Measurements from ENCODE around the gene RECQL.
"Not testable (repeated sequence)": the region's sequence is repeated elsewhere in the genome, so short reads cannot be mapped to it uniquely, and the experiment has no call there.

Gene RECQL

GRCh38 chr12:21500786-21501257, 613 bp downstream of the RECQL start:
- no peak for DNase-seq

GRCh38 chr12:21499765-21500164, 1.7 kb downstream of the RECQL start:
- no peak for DNase-seq

- no peak for DNase-seq
Observed at GRCh38 chr12:21485998-21486397, 15.4 kb downstream of the RECQL start.

GRCh38 chr12:21483531-21483930, 17.9 kb downstream of the RECQL start:
- peak; percentile 70 to 91 for DNase-seq

- no peak for DNase-seq
Observed at GRCh38 chr12:21478756-21479455, 22.5 kb downstream of the RECQL start.

- DNase-seq: no peak
Observed at GRCh38 chr12:21476949-21477348, 24.5 kb downstream of the RECQL start.

GRCh38 chr12:21475552-21475951, 25.9 kb downstream of the RECQL start:
- no peak for DNase-seq

- no peak for DNase-seq
Observed at GRCh38 chr12:21472197-21472823, 29.1 kb downstream of the RECQL start.

GRCh38 chr12:21471294-21471693, 30.1 kb downstream of the RECQL start:
- DNase-seq: no peak

GRCh38 chr12:21467334-21467733, 34.1 kb downstream of the RECQL start:
- DNase-seq: not testable (repeated sequence)

GRCh38 chr12:21459474-21459873, 42.0 kb downstream of the RECQL start:
- no peak for DNase-seq

- DNase-seq: no peak
Observed at GRCh38 chr12:21456291-21456780, 45.1 kb downstream of the RECQL start.

- DNase-seq: no peak
Observed at GRCh38 chr12:21453312-21453852, 48.1 kb downstream of the RECQL start.

- DNase-seq: no peak
Observed at GRCh38 chr12:21451529-21451928, 49.9 kb downstream of the RECQL start.

- DNase-seq: no peak
Observed at GRCh38 chr12:21444193-21445146, 57.0 kb downstream of the RECQL start.

GRCh38 chr12:21439347-21439746, 62.1 kb downstream of the RECQL start:
- no peak for DNase-seq

- no peak for DNase-seq
Observed at GRCh38 chr12:21438643-21439042, 62.8 kb downstream of the RECQL start.

- DNase-seq: no peak
Observed at GRCh38 chr12:21434699-21435098, 66.7 kb downstream of the RECQL start.

- no peak for DNase-seq
Observed at GRCh38 chr12:21433525-21433924, 67.9 kb downstream of the RECQL start.

- DNase-seq: no peak
Observed at GRCh38 chr12:21429994-21430393, 71.4 kb downstream of the RECQL start.

GRCh38 chr12:21428241-21428640, 73.2 kb downstream of the RECQL start:
- DNase-seq: no peak

- not testable (repeated sequence) for DNase-seq
Observed at GRCh38 chr12:21419009-21419699, 82.3 kb downstream of the RECQL start.

All from NCI-H1930 (cell line).